NT2/D1 (cell line): ENCODE measurements around the gene DDX5.

Source experiments
- SUZ12 ChIP-seq: IDR thresholded peaks from 2 replicates; pipeline ENCODE4 v1.6.1; 2011; ENCODE audit not compliant: insufficient read length, insufficient read depth; ENCODE audit errors: extremely low read depth
- YY1 ChIP-seq: IDR thresholded peaks from 2 replicates; pipeline ENCODE4 v1.6.1; 2011; ENCODE audit not compliant: insufficient read length, insufficient read depth
- ZNF274 ChIP-seq: IDR thresholded peaks from 2 replicates; pipeline ENCODE4 v1.6.1; 2011; ENCODE audit warnings: mild to moderate bottlenecking, low read depth, low read length

GRCh38 chr17:64466019-64466735, 39.9 kb downstream of the DDX5 start:
- TF ChIP-seq YY1: no peak
- TF ChIP-seq SUZ12: no peak
- TF ChIP-seq ZNF274: no peak
